GM21825 (cell line): ENCODE results near the gene ING3.

Experiments
- ATAC-seq: cut with Tn5 transposase; IDR thresholded peaks from one replicate; pipeline ENCODE4 v1.9.1; 2021; ENCODE audit warnings: mild to moderate bottlenecking, moderate library complexity; ENCODE audit not compliant: unreplicated experiment

ING3 gene

GRCh38 chr7:120988591-120989256 lies 38.1 kb downstream of the ING3 start, which contains the start of gene CPED1:
Gene CPED1, plus strand, starts transcription at chr7:120988711. Its CDS starts 911 bp downstream, at chr7:120989622.
- peak; percentile 49 for ATAC-seq

- no peak for ATAC-seq
Measured at GRCh38 chr7:120989257-120990220, 39.0 kb downstream of the ING3 start.

GRCh38 chr7:120990468-120991118 lies 40.0 kb downstream of the ING3 start:
- ATAC-seq = no peak

GRCh38 chr7:120991161-120991560 lies 40.6 kb downstream of the ING3 start:
- ATAC-seq = no peak

GRCh38 chr7:120991581-120991980 lies 41.0 kb downstream of the ING3 start:
- ATAC-seq = no peak

GRCh38 chr7:120992272-120992964 lies 41.8 kb downstream of the ING3 start:
- ATAC-seq = no peak

GRCh38 chr7:120992965-120993494 lies 42.5 kb downstream of the ING3 start:
- ATAC-seq = no peak

- no peak for ATAC-seq
Measured at GRCh38 chr7:120993553-120994191, 43.1 kb downstream of the ING3 start.

GRCh38 chr7:120994512-120995410 lies 44.2 kb downstream of the ING3 start:
- ATAC-seq = no peak

GRCh38 chr7:120995654-120996053 lies 45.1 kb downstream of the ING3 start:
- ATAC-seq = no peak

GRCh38 chr7:120996333-120996987 lies 45.9 kb downstream of the ING3 start:
- ATAC-seq = peak; percentile 59

GRCh38 chr7:120996988-120997345 lies 46.4 kb downstream of the ING3 start:
- ATAC-seq = peak; percentile 38

GRCh38 chr7:120997882-120998474 lies 47.4 kb downstream of the ING3 start:
- ATAC-seq = no peak

- no peak for ATAC-seq
Measured at GRCh38 chr7:120998520-120998919, 47.9 kb downstream of the ING3 start.

GRCh38 chr7:120998996-120999565 lies 48.5 kb downstream of the ING3 start:
- no peak for ATAC-seq

- no peak for ATAC-seq
Measured at GRCh38 chr7:121000081-121000983, 49.8 kb downstream of the ING3 start.
